Hematopoietic multipotent progenitor cell treated with erythropoietin and hydrocortisone succinate and interleukin-3 and kit ligand, for 8 days (in vitro differentiated cells): ENCODE measurements around the gene SPR.
"Not testable (repeated sequence)": the region's sequence is repeated elsewhere in the genome, so short reads cannot be mapped to it uniquely, and the experiment has no call there.

Experiments
- DNase-seq: peaks from one replicate; pipeline ENCODE4 v3.0.0-alpha.2; 2015

Gene SPR

DNA sequence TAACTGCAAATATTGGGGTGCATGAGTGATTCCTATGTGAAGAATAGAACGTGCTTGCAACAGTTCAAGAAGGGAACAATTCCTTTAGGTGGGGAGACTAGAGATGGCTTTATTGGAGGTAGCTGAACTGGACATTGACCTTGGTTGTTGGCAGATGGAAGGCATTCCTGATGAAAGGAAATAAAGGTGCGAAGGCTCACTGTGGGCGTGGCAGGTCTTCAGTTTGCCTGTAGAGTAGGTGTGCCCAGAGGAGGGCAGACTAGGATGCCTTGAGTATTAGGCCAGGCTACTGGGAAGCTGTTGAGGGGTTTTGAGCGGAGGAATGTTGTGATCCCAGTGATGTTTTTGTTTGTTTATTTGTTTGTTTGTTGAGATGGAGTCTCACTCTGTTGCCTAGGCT is 2.8 kb downstream of the SPR start:
- DNase-seq = no peak

DNA sequence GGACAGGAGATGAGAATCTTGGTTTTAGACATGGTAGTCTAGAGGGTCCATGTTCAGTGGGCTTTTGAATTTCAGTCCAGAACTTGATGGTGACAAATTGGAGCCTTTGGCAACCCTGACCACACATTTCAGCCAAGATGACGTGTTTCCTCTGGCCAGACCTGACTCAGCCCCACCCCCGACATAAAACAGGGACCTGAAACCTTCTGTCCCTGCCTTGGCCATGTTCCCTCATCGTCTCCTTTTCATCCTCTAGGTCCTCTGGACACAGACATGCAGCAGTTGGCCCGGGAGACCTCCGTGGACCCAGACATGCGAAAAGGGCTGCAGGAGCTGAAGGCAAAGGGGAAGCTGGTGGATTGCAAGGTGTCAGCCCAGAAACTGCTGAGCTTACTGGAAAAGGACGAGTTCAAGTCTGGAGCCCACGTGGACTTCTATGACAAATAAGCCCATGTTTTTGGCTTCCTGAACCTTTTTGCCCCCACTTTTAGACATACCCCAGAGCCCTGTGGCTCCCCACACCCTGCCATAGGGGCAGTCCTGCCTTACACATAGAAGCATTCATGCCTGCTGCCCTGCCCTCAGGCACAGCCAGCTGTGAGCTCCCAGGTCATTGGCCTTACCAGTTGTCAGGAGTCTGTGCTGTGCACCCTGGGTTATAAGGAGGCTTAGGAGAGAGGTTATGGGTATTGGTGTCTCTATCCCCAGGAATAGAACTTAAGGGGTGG is 4.0 kb downstream of the SPR start:
- DNase-seq = no peak

DNA sequence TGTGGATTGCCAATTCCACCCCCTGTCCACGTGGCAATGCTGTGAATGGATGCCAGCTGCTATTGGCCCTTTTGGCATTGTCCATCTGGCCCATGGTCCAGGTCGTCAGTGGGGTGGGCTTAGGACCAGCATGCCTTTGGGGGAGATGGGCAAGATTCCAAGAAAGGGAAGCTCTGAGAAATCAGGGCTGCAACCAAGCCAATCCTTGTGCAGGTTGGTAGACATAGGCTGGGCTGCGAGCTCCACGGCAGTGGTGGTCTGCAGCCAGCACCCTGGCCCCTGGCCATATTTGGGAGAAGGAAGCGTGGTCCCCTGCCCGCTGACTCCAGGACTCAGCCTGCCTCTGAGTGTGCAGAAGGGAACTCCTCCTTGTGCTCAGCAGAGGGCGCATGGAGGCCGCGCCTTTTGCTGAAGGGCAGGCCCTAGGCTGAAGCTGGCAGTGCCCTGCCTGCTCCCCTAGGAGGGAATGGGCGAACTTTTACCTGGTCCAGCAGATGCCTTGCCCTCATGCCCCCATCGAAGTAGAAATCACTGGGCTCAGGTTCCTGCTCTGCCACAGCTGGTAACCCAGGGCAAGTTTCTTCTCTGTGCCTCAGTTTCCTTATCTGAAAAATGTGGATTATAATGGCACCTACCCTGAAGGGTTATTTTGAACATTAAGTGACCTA is 5.4 kb downstream of the SPR start:
- DNase-seq = peak; percentile 72

DNA sequence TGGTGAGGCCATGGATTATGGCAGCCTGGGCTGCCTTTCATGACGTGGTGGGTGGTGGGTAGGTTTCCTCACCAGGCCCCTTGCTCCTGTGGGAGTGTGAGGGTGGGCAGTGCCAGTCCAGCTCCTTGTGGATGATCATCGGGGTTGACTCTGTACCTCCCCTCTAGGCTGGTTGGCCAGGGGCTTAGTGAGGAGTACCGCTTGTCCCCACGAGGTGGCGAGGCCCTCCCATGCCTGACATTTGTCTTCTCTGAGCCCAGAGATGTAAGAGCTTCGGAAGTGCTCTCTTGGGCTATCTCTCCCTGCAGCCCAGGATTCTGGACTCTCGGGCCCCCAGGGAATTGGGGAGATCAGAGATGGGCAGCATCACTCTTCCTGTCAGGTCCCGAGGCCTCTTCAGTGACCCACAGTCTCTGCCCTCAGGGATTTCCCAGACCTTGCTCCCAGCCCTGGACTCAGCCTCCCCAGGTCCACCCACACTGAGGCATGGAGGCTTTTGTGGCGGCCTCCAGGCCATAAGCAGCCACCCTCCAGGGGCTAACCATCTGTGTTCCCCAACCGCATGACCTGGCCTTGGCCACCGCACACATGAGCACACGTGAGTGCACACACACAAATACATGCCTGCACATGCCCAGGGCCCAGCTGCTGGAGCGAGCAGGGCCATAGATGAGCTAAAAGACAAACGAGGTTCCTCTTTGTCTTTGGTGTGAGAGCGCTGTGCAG is 6.5 kb downstream of the SPR start:
- DNase-seq = peak; percentile 60

DNA sequence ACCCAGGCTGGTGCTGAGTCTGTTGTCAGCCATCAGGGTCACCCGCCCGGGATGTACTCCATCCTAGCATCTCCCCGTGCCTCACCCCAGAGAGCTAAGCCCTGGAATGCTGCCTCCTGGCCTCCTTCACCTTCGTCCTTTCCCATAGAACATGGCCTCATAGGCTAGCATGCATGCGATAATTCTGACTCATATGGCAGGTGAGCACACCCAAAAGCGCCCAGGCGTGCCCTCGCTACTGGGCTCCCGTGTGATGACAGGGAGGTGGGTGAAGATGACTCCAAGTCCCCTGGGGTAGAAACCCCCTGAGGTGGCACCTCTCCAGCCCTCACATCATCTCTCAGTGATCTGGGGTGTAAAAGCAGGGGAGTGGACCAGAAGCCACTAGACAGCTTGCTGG is 7.3 kb downstream of the SPR start:
- DNase-seq = no peak

DNA sequence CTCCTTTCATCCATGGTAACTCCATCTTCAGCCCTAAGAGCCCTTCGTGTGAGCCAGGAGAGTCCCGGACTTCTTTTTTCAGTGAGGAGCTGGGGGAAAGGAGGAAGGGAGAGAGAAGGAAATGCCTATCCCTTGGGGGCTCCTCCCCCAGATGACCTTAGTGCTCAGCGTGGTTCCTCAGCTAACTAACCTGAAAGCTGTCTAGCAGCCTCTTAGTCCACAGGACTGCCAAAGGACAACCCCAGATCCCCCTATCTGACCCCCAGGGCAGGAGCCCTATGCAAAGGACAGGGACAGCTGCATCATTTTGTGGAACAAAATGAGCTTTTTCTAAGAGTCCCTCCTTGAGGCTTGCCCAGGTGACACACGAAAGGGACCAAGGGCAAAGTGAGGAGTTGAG is 7.9 kb downstream of the SPR start:
- no peak for DNase-seq

DNA sequence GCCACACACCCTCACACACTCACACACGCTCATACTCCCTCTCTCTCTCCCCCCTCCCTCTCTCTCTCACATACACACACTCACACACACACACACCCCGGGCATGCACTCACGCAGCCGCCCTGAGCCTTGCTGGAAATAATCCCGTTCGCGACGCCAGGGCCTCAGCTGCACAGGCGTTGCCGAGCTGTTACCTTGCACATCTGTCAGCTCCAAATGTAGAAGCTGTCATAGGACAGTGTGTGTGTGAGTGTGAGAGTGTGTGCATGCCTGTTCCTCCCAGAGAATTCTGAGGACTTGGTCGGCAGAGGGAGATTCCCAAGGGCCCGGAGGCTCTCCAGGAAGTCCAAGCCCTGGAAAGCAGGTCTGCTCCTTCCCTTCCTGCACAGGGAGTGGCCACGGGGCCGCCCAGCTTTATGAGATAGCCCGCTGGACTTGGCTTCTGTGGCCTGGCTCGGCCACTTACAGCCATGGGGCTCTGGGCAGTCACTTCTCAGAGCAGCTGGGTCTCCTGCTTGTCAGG is 8.6 kb downstream of the SPR start:
- DNase-seq = no peak

DNA sequence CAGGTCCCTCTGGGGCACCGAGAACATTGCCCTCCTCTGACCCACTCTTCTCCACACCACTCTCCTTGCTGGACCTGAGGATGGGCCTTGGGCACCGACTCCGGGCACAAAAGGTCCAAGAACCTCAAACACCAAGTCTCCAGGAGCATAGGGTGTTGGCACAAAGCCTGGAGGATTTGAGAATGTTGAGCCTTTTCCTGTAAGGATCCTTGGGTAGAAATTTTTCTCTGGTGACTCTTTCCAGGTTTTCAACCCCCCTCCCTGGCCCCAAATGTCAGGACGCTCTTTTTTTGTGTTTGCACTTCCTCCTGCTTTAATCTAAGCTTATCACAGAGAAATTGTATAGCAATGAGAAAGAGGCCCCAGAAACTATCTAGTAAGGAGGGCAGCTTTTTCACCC is 9.2 kb downstream of the SPR start:
- no peak for DNase-seq

DNA sequence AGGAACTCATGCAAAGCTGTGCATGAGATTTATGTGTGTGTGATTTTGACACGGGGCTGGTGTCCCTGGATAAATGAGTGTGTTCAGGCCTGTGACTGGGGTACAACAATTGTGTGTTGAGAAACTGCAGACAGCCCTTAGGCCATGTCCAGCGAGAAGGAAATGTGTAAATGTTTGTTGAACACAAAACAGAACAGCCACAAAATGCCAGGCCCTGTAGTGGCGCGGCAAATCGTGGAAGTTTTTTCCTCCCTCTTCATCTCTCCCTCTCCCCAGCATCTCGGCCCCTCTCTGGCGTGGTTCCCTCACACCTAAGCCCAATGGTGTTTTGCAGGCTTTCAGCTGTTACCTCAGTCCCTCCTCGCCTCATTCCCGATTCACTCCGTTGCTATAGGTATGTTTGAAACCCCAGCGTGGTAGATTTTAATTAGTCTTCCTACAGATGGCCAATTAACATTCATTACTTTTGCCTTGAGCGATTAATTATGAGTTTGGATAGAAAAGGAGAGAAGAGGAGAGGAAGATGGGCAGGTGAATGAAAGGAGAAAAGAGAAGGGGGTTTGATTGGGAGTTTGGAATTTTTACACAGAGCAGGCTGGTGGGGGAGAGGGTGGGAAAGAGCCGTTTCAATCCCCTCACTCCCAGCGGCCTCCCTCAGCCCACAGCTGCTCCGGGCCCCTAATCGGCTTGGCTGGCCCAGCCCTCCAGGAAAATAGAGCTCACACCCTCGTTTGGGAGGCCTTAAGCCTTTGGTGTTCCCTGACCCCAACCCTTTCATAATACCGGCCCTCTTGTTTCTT is 10.8 kb downstream of the SPR start:
- DNase-seq = no peak

DNA sequence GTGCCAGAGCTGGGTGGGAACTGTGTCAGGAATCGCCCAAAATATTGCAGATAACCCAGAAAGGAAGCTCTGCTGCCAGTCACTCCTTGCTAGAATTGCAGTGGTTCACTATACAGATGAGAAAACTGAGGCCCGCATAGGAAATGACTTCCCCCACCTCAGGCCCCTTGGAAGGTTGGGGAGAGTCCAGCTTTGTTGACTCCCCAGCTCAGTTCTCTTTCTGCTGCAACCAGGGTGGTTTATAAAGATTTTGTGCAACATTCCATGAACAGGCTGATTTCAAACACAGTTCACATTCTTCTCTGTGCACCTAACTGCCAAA is 11.3 kb downstream of the SPR start:
- no peak for DNase-seq

DNA sequence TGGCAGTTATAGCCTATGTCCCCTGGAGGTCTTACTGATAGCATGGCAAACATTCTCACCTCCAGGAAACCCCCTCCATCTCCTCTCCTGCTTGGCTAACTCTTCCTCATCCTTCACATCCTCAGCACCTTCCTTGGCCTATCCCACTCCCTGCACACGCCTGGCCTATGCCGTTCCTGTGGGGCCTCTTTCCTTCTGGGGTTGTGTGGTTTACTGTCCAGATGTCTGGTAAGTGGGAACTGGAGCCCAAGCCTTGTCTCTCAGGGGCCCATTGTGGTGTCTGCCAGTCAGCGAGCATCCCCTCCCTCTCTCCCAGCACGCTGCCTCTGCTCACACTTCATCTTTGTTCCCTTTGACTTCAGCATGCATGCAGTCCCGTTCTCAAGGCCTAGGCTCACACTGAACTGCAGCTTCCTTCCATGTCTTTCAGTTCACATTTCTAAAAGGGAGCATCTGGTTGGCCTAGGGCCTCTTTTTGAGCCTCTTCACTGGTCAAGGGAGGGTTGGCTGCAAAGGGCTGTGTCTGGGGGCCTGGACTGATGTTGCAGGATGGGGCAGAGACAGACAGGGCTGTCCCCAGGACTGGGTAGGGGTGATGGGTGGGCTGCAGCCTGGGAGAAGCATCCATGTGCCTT is 13.1 kb downstream of the SPR start:
- no peak for DNase-seq

DNA sequence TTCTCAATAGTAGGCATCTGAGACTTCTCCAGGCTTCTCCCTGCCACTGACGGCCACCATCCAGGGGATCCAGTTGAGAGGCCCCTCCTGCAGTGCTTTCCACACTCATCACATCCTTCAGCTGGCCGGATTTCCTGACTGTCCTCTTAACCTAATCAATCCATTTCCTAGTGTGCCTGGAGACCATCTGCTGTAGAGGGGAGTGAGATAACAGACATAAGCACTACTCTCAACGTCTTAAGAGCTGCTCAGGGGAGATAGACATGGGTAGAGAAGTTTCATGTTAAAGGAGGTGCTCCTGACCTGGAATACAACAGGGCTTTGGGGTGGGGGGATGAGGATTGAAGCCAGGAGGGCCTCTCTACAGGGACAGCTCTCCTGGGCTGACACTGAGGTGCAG is 14.2 kb downstream of the SPR start:
- DNase-seq = peak; percentile 51

DNA sequence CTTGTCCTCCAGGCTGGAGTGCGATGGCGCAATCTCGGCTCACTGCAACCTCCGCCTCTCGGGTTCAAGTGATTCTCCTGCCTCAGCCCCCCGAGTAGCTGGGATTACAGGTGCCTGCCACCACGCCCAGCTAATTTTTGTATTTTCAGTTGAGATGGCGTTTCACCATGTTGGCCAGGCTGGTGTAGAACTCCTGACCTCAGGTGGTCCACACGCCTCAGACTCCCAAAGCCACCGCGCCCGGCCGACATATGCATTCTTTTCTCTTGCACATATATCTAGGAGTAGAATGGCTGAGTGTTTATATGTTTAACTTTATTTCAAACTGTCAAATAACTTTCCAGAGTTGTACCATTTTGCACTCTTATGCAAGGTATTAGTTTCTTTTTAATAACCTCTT is 20.2 kb downstream of the SPR start:
- not testable (repeated sequence) for DNase-seq

DNA sequence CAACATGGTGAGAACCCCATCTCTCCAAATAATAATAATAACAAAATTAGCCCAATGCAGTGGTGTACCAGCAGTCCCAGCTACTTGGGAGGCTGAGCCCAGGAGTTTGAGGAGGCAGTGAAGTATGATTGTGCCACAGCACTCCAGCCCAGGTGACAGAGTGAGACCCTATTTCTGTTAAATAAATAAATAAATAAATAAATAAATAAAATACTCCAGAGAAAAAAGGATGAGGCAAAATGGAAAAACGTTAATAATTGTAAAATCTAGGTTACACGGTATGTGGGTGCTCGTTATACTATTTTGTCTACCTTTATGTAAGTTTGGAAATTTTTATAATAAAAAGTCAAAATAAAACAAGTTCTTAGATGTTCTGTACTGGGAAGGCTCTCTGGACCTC is 21.5 kb downstream of the SPR start:
- no peak for DNase-seq

DNA sequence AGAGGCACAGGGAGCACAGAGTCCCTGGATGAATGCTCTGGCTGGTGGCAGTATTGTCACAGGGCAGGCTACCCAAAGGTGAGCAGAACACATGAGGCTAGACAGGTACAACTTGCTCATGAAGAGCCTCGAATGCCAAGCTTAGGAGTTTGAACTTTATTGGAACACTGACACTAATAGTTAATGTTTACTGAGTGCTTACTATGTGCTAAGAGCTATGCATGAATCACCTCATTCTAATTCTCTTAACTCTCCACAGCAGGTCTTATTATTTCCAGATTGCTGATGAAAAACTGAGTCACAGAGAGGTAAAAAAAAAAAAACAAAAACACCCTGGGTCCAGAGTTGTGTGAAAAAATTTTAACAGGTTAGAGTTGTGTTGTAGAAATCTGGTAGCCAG is 24.0 kb downstream of the SPR start:
- DNase-seq = no peak

DNA sequence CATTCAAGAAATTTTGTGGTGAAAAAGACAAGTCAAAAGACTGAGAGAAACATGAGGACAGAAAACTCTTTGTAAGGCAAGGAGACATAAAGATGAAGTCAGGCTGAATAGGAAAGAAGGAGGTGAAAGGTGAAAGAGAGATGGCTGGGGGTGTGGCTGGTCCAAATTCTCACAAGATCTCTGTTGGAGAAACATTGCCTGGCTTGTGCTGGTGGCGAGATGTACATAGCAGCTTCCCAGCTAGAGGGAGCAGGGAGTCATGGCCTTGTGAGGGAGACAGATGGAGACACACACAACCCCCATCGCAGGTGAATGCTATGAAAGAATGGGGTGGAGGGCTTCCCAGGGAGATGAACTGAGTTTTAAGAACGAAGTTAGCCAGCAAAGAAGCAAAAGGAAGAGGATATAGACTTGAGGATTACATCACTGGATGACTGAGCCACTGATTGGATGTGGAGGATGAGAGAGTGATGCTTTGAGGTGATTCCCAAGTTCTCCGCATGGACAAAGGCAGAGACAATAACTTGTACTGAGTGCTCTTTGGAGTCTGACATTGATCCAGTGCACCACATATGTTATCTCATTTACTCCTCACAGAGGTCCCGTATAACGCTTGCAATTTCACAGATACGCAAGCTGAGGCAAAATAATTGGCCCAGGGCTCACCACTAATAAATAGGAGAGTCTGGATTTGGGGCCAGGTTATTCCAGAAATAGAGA is 26.4 kb downstream of the SPR start:
- no peak for DNase-seq

DNA sequence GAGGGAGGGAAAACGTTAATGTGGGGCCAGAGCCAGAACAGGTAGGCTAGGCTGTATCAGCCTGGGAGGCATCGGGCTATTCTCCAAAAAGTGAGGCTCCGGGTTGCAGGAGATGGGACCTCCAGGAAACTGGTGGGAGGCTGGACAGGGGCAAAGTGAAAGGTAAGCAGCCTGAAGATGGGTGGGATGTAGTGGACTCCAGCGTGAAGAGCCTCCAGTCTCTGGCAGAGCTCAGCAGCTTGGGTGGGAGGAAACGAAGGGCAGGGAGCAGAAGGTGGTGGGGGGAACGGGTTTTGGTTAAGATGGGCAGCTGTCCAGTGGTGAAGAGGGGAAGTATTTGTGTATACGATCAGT is 27.0 kb downstream of the SPR start:
- no peak for DNase-seq

DNA sequence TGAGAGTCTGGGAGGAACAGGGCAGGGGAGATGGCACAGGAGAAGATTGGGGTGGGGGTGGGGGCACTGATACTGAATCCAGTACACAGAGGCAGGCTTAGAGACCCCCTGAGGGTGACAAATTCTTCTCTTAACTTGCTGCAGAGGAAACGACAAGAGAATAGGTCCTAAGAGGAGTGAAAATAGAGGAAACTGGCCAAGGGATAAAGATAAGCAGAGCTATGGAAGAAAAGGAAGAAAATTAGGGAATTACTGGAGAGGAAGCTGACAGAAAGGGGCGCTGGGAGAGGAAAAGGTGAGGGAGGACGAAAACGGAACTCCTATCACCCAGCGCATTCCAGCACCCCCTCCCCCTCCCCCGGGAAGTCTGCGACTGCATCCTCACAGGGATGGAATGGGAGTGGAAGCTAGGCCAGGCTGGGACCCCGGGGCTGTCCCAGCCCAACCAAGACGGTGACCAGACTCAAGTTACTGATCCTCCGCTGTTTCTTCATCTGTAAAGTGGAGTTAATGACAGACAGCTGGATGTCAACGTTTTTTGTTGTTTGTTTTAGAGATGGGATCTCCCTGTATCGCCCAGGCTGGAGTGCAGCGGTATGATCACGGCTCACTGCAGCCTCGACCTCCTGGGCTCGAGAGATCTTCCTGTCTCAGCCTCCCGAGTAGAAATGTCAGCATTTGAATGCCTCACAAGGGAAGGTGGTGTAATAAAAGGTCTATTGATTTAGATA is 27.5 kb downstream of the SPR start:
- no peak for DNase-seq

DNA sequence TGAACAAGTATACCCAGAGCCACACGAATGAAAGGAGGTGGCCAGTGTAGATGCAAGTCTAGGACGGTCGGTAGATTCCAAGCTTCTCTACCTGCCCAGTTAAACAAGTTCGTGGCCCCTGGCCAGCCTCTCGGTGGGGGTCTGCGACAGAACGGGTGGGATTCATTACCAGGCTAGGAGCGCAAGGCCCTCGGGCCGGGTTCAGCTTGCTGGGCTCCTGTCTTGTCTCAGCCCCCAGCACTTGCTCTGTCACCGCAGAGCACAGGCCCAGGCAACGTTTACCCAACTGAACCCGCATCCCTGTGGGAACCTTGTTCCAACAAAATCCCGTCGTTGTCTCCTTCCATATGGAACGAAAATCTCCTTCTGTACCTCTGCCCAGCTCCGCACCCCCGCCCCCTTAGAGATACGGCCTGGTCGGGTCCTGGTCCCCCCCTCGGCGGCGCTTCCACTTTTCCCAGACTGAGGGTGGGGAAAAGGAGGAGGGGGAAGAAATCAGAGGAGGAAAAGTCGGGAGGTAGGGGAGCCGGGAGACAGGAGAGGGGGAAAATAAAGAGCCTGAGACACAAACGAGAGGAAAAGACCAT is 28.2 kb downstream of the SPR start:
- DNase-seq = no peak

DNA sequence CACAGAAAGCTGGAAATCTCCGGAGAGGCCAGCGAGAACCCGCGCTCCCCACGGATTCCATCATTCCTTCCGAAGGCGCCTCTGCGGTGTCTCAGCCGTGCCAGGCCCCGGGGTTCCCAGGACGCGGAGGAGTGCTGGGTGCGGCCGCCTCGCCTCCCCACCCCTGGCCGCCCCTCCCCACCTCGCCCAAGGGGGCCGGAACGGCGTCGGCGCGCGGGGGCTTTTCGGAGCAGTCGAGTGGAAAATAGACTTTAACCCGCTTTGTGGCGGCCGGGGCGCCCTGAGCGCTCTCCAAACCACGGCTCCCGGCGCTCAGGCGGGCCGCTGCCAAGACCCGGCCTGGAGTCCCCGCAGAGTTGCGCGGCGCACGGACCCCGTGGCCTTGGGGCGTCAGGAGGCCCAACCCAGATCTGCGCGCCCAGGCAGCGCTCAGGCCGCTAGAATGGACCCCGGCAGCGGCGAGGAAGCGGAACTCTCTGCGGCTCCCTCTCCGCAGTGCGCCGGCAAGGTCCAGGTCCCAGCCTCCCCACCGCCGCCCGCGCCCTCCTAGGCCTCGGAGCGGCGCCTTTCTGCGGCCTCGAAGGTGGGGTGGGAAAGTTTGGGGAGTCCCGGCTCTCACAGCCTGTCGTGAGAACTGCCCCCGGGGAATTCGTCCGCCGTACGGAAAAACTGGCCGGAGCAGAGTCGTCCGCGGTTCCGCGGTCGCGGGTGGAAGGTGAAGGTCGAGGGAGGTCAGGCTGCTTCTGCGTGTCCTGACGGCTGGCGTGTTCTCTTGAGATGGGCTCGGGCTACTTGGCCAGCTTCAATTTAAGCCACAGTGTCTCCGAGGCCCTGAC is 28.9 kb downstream of the SPR start:
- no peak for DNase-seq
